HG03469 (cell line): ENCODE results near the gene SHISA9.

Experiments used
- ATAC-seq: cut with Tn5 transposase; IDR thresholded peaks from one replicate; pipeline ENCODE4 v1.9.1; 2021; ENCODE audit warnings: mild to moderate bottlenecking, moderate library complexity, moderate number of reproducible peaks; ENCODE audit not compliant: unreplicated experiment

Gene SHISA9

GRCh38 chr16:13063457-13063856 is 162.1 kb downstream of the SHISA9 start:
- no peak for ATAC-seq

- no peak for ATAC-seq
Observed at GRCh38 chr16:13064821-13065220, 163.4 kb downstream of the SHISA9 start.

GRCh38 chr16:13067648-13068047 is 166.2 kb downstream of the SHISA9 start:
- no peak for ATAC-seq

DNA sequence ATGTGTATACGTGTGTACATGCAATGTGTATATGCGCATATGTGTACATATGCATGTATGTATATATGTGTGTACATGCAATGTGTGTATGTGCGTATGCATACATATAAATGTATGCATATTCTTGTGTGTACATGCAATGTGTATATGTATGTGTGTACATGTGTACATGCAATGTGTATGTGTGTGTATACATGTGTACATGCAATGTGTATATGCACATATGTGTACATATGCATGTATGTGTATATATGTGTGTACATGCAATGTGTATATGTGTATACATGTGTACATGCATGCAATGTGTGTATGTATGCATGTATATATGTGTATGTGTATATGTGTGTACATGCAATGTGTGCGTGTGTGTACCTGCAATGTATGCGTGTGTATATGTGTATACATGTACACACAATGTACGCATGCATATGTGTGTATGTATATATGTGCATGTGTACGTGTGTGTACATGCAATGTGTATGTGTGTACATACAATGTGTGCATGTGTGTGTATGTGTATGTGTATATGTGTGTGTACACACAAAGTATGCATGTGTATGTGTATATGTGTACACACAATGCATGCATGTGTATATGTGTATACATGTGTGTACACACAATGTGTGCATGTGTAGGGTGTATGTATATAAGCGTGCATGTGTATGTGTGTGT is 167.7 kb downstream of the SHISA9 start:
- no peak for ATAC-seq

DNA sequence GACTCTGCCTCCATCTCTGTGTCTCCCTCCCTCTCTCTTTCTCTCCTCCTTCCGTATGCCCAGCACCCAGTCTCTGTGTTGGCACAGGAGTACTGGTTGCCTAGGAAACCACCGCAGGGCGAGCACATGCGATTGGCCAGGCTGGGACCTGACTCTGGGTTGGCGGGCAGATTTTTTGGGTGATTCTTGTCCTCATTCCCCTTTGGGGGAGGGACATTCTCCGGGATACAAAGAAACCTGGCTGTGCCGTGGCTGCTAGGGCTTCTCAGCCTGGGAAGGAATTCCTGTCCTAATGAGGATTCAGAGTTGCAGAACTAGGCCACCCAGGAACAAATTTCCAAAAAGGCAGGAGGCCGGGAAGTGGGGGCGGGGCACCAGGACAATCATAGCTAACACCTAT is 168.9 kb downstream of the SHISA9 start:
- ATAC-seq: no peak

DNA sequence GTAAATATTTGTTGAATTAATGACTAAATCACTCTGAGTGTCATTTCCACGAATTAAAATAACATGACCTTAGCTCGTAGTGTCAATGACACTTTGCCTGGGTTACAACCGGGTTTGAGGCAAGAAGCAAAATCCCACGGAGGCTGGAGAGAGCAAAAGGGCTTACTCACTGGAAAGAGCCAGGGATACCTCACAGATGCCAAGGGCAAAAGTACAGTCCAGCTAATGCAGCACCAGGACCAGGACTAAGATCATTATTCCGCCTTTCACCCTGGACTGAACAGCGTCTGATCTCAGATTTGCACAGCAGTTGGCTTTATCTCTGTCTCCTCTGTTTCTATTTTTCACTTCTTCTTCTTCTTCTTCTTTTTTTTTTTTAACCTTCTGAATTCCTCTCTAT is 175.5 kb downstream of the SHISA9 start:
- ATAC-seq: no peak

GRCh38 chr16:13077816-13078215 is 176.4 kb downstream of the SHISA9 start:
- no peak for ATAC-seq

GRCh38 chr16:13080531-13080930 is 179.1 kb downstream of the SHISA9 start:
- no peak for ATAC-seq

- no peak for ATAC-seq
Observed at GRCh38 chr16:13081825-13082331, 180.5 kb downstream of the SHISA9 start.

GRCh38 chr16:13083681-13084080 is 182.3 kb downstream of the SHISA9 start:
- no peak for ATAC-seq

GRCh38 chr16:13084331-13084730 is 182.9 kb downstream of the SHISA9 start:
- ATAC-seq: no peak

GRCh38 chr16:13093661-13094060 is 192.3 kb downstream of the SHISA9 start:
- ATAC-seq: no peak

- no peak for ATAC-seq
Observed at GRCh38 chr16:13095061-13095460, 193.7 kb downstream of the SHISA9 start.

GRCh38 chr16:13098536-13098935 is 197.1 kb downstream of the SHISA9 start:
- ATAC-seq: no peak

DNA sequence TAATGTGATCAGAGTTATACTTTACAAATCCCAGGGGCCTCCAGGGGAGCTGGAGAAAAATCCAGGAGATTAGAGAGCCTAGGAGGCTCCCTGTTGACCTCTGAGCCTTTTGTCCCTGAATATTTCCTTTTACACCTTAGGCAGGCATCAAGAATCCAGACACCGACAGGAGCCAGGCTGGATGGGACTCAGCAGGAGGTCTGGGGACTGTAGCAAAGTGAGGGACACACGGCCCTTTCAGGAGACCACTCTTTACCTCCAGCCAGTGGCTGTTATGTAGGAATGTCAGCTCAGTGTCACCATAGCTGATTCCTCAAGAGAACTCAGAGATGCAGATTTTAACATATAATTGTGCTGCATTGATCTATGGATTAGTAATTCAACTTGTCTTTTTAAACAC is 198.4 kb downstream of the SHISA9 start:
- ATAC-seq: no peak

GRCh38 chr16:13100970-13101369 is 199.6 kb downstream of the SHISA9 start:
- no peak for ATAC-seq

DNA sequence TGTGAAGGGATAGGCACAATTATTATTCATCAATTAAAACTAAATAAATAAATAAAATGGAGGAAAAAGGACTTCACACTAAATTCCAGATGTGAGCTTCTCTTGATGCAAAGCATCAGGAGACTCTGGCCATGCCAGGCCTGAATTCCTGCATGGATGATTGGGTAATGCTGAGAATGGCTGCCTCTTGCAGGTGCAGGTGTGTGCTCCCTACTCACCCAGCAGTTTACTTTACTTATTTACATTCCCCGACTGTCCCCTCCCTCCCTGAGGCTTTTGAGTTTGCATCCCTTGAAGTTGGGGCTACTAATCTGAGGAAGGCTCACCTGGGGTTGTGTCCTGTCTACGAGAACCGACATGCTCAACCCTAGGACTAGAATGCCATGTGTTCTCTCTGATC is 200.4 kb downstream of the SHISA9 start:
- ATAC-seq: no peak

DNA sequence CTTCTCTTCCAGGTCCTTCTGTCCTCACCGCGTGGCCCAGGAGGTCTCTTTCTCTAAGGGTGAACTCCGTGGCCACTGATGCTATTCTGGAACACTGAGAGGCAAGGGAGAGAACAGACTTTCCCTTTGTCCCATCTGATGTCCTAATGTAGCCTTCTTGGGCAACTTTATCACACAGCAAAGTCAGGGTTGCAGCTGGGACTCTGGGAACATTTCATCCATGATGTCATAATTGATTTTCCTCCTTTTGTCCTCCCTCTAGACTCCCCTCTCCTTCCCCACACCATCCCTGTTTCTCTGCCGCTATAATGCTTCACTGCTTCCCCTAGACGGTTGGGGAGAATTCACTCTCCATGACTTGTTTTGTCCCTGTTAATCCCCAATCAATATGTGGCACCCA is 201.0 kb downstream of the SHISA9 start:
- ATAC-seq: no peak

DNA sequence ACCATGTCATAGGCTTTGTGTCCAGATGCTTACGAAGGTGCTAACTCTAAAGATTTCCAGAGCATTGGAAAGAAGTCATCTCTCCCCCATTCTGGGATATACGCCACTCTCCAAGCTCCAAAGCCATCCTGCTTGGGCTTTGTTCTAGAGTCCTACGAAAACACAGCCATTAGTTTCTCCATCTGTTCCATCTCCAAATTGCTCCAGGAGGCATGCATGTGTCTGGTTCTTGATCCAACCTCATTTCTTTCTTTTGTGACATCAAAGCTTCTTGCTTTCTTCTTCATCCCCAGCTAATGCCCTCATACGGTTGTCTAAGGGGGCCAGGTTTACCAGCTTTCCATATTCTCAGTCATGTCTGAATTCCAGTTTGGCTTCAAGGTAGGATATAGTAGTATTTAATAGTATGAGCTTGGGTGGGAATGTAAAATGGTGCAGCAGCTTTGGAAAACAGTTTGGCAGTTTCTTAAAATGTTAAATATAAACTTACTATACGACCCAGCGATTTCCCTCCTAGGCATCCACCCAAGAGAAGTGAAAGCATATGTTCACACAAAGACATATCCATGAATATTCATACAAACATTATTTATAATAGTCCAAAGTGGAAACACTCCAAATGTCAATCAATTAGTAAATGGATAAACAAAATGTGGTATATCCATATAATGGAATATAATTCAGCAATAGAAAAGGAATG is 202.6 kb downstream of the SHISA9 start:
- ATAC-seq: no peak

DNA sequence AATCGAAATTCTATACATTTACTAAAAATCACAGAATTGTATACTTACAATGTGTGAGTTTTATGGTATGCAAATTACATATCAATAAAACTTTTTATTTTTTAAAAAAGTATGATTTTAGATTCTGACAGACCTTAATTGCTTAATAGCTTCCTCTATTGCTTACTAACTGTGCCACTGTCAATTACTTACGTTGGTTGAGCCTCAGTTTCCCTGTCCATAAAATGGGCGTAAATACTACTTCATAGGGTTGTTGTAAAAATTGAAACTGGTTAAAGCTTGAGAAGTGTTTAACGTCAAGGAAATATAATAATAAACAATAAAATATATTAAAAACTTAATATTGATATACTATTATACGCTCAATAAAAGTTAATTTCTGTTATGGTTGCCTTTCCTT is 203.4 kb downstream of the SHISA9 start:
- ATAC-seq: no peak

DNA sequence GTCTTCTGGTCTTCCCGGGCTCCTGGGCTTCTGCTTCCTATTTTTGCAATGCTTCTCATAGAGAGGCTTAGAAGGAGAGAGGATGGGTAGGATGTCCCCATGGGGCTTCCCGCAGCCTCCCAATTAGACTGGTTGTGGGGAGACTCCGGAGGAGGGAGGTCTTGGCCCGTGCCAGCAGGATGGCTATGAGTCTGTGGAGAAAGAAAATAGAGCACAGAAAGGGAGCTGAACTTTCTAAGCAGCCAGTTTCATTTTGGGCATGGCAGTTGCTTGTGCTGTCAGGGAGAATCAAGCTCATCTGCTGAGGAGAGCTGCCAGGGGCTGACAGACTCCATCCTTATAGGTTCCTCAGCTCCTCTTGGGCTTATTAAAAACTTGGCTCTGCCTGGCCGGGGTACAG is 204.0 kb downstream of the SHISA9 start:
- ATAC-seq: no peak

- ATAC-seq: no peak
Observed at GRCh38 chr16:13106464-13106863, 205.1 kb downstream of the SHISA9 start.
